ENCODE measurements around the gene PSMD1. TPM values are rescaled to one million over a fixed set of nuclear protein-coding genes. Genes with fewer than 3 reads are reported as not detected.

PSMD1 gene
- total RNA-seq, 1 donor from 2014 or later = 108 TPM

- H3K36me3 Mint-ChIP-seq (ENCODE audit: low read depth) = peaks cover 9% of the 10 kb centered on the region
- TF ChIP-seq CTCF (IDR thresholded peaks at IDR 0.05) = no peak
- no peaks in the 10 kb centered on the region for H3K9me3 Mint-ChIP-seq (ENCODE audit: low read depth)
- no peak overlapping the region for H3K4me3 Mint-ChIP-seq (ENCODE audit: unreplicated experiment)
- H3K27me3 Mint-ChIP-seq (ENCODE audit: low read depth) = no peaks in the 10 kb centered on the region
- H3K4me1 Mint-ChIP-seq (ENCODE audit: low read depth) = peaks cover 27% of the 10 kb centered on the region
- DNase-seq (ENCODE audit: low spot score) = no peak
- H3K27ac Mint-ChIP-seq (ENCODE audit: unreplicated experiment) = no peak overlapping the region
Measured at GRCh38 chr2:231144896-231145295, 88.2 kb downstream of the PSMD1 start.

- no peak for TF ChIP-seq CTCF (IDR thresholded peaks at IDR 0.05)
- H3K4me1 Mint-ChIP-seq (ENCODE audit: low read depth) = peaks cover 27% of the 10 kb centered on the region
- H3K4me3 Mint-ChIP-seq (ENCODE audit: unreplicated experiment) = no peak overlapping the region
- DNase-seq (ENCODE audit: low spot score) = no peak
- peaks cover 9% of the 10 kb centered on the region for H3K36me3 Mint-ChIP-seq (ENCODE audit: low read depth)
- H3K27me3 Mint-ChIP-seq (ENCODE audit: low read depth) = no peaks in the 10 kb centered on the region
- peak overlapping the region; percentile 64 for H3K27ac Mint-ChIP-seq (ENCODE audit: unreplicated experiment)
- no peaks in the 10 kb centered on the region for H3K9me3 Mint-ChIP-seq (ENCODE audit: low read depth)
Measured at GRCh38 chr2:231146665-231147064, 90.0 kb downstream of the PSMD1 start.

- H3K27ac Mint-ChIP-seq (ENCODE audit: unreplicated experiment) = peak overlapping the region; percentile 33
- no peak for DNase-seq (ENCODE audit: low spot score)
- H3K4me1 Mint-ChIP-seq (ENCODE audit: low read depth) = peaks cover 25% of the 10 kb centered on the region
- H3K9me3 Mint-ChIP-seq (ENCODE audit: low read depth) = no peaks in the 10 kb centered on the region
- no peak overlapping the region for H3K4me3 Mint-ChIP-seq (ENCODE audit: unreplicated experiment)
- H3K36me3 Mint-ChIP-seq (ENCODE audit: low read depth) = peaks cover 7% of the 10 kb centered on the region
- H3K27me3 Mint-ChIP-seq (ENCODE audit: low read depth) = no peaks in the 10 kb centered on the region
- TF ChIP-seq CTCF (IDR thresholded peaks at IDR 0.05) = no peak
Measured at GRCh38 chr2:231152800-231153557, 96.3 kb downstream of the PSMD1 start.

GRCh38 chr2:231159306-231159705 lies 102.6 kb downstream of the PSMD1 start:
- Mint-ChIP-seq H3K36me3 (ENCODE audit: low read depth) (peaks cover 6% of the 10 kb centered on the region), H3K9me3 (ENCODE audit: low read depth) (no peaks in the 10 kb centered on the region), H3K4me3 (ENCODE audit: unreplicated experiment) (no peak overlapping the region), H3K27me3 (ENCODE audit: low read depth) (no peaks in the 10 kb centered on the region), H3K27ac (ENCODE audit: unreplicated experiment) (peak overlapping the region; percentile 46), H3K4me1 (ENCODE audit: low read depth) (peaks cover 61% of the 10 kb centered on the region)
- DNase-seq (ENCODE audit: low spot score) = no peak
- TF ChIP-seq CTCF (IDR thresholded peaks at IDR 0.05) = no peak

GRCh38 chr2:231160701-231161100 lies 104.0 kb downstream of the PSMD1 start:
- TF ChIP-seq CTCF (IDR thresholded peaks at IDR 0.05) = no peak
- peak overlapping the region; percentile 99 for H3K27ac Mint-ChIP-seq (ENCODE audit: unreplicated experiment)
- peaks cover 11% of the 10 kb centered on the region for H3K36me3 Mint-ChIP-seq (ENCODE audit: low read depth)
- H3K4me1 Mint-ChIP-seq (ENCODE audit: low read depth) = peaks cover 72% of the 10 kb centered on the region
- no peaks in the 10 kb centered on the region for H3K9me3 Mint-ChIP-seq (ENCODE audit: low read depth)
- no peak overlapping the region for H3K4me3 Mint-ChIP-seq (ENCODE audit: unreplicated experiment)
- no peak for DNase-seq (ENCODE audit: low spot score)
- no peaks in the 10 kb centered on the region for H3K27me3 Mint-ChIP-seq (ENCODE audit: low read depth)
